GM19438 (cell line): ENCODE measurements around the gene BROX.

Experiments used
- ATAC-seq: cut with Tn5 transposase; IDR thresholded peaks from one replicate; pipeline ENCODE4 v1.9.1; 2021; ENCODE audit warnings: low read depth; ENCODE audit not compliant: unreplicated experiment

BROX gene

GRCh38 chr1:222769971-222770620, 57.7 kb downstream of the BROX start:
- no peak for ATAC-seq

DNA sequence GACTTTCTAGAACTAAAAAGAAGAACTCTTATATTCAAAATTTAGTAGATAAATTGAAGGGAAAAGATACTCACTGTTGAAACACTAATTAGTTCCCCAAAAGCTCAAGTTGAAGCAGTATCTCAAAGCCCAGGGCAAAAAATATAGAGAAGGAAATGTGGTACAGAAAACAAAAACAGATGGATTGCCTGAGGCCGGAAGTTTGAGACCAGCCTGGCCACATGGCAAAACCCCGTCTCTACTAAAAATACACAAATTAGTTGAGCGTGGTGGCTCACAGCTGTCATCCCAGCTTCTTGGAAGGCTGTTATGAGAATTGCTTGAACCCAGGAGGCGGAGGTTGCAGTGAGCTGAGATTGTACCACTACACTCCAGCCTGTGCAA, 60.6 kb downstream of the BROX start:
- peak; percentile 82 for ATAC-seq

- ATAC-seq = no peak
Observed at GRCh38 chr1:222777463-222777862, 65.1 kb downstream of the BROX start.

GRCh38 chr1:222777977-222778376, 65.6 kb downstream of the BROX start:
- ATAC-seq = no peak

- ATAC-seq = no peak
Observed at GRCh38 chr1:222781251-222781650, 68.9 kb downstream of the BROX start.

GRCh38 chr1:222783051-222783450, 70.7 kb downstream of the BROX start:
- no peak for ATAC-seq

DNA sequence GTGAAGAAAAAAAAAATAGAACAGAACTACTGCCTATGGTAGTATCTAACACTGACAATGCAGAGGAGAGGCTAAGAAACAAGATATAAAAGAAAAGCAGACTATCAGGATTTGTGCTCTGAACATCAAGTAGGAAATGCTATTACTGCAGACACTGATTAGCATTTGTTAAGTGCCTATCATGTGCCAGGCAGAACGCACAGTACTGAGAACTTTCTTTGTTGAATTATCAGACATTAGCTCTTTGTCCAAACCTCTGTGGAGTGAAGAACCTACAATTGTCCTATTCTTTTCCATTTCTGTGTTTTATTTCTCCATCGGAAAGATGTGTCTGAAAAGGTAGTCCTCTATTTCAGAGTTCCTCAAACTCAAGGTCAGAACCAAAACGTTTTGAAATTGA, 72.0 kb downstream of the BROX start:
- ATAC-seq = no peak
